HG03565 (cell line): ENCODE results near the gene JADE1.
A peak's percentile ranks its signal among the peaks of the same experiment; 100 is the strongest.

Experiments used
- ATAC-seq: cut with Tn5 transposase; IDR thresholded peaks from one replicate; pipeline ENCODE4 v1.9.1; 2021; ENCODE audit warnings: mild to moderate bottlenecking, moderate library complexity; ENCODE audit not compliant: unreplicated experiment

The JADE1 gene

GRCh38 chr4:128810331-128810870, 901 bp downstream of the JADE1 start:
- no peak for ATAC-seq

- ATAC-seq: peak; percentile 30
These were observed 1.5 kb downstream of the JADE1 start for GRCh38 chr4:128810871-128811570.

DNA sequence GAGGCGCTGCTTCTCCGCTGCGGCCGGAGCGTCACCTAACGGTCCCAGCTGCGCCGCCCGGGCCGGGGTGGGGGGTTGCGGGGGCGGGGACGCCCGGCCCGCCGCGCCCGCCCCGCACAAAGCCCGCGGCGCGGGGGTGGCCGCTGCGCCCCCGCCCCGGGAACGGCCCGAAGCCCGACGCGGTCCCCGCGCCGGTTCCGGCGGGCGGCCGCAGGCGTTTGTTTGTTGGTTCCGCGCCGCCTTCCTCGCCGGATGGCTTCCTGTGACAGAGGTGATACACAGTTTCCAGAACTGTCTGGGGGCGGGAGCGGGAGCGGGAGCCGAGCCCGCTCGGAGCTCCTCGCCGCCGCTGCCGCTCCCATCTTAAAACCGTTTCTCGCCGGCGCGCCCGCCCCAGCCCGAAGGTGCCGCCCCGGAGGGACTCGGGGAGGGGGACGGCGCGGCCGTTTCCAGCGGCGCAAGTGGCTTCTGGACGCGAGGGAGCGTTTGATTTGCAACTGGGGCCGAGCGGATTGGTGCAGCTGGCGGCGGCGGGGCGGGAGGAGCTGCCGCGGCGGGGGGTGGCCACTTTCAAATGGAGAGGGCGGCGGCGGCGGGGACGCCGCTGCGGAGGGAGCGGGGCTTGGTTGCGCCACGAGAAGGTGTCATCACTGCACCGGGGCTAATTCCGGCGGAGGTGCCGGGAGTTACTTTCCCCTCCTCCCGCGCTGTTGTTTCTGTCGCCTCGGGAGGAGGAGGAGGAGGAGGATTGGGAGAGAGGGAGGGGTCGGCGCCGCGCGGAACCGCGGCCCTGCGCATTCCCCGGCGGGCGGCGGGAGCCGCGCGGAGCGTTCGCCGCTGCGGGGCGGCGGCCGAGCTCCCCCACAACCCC, 2.3 kb downstream of the JADE1 start:
- peak; percentile 29 for ATAC-seq

- no peak for ATAC-seq
These were observed 3.1 kb downstream of the JADE1 start for GRCh38 chr4:128812442-128813235.

GRCh38 chr4:128813965-128814364, 4.5 kb downstream of the JADE1 start:
- ATAC-seq: no peak

- ATAC-seq: no peak
These were observed 8.9 kb downstream of the JADE1 start for GRCh38 chr4:128818442-128818841.

GRCh38 chr4:128819082-128819742, 9.7 kb downstream of the JADE1 start:
- ATAC-seq: no peak

GRCh38 chr4:128820671-128821070, 11.2 kb downstream of the JADE1 start:
- no peak for ATAC-seq

GRCh38 chr4:128821151-128821550, 11.7 kb downstream of the JADE1 start:
- ATAC-seq: no peak

GRCh38 chr4:128823025-128823661, 13.6 kb downstream of the JADE1 start:
- no peak for ATAC-seq

DNA sequence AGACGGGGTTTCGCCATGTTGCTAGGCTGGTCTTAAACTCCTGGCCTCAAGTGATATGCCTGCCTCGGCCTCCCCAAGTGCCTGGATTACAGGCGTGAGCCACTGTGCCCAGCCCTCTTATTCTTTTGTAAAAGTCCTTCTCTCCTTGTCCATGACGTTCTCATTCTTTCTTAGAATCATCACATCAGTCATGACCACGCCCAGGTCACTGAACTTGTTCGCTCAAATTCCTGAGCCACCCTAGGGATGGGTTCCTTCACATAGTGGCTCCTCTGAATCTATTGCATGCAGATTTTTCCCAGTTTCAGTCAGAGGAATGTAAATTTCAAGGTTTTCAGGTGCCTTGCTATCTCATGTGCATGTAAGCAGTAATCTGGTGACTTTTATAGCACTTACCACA, 15.7 kb downstream of the JADE1 start:
- ATAC-seq: no peak

- ATAC-seq: no peak
These were observed 17.8 kb downstream of the JADE1 start for GRCh38 chr4:128827296-128827695.

DNA sequence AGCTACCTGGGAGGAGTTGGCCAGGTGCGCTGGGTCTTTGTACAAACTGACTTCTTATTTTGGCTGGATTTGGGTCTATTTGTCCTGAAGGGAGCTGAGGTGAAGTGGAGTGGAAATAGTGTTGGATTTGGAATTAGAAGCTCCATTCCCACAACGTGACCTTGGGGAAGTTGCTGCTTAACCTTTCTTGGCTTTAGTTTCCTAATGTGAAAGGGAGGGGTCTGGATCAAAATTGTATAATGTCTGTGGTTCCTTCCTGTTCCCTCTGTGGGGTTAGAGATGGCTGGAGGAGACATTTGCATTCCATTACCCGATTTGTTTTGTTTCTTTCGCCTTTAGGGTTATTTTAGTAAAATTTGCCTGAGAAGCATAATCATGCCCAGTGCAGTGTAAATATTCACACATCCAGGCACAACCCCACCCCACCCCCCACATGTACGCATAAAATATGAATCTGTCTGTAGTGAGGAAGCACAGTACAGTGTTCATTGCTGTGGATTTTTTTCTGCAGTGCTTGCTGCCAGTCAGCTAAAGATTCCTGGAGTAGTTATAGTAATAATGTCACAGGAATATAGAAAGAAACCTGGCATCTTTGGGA, 21.5 kb downstream of the JADE1 start:
- no peak for ATAC-seq

DNA sequence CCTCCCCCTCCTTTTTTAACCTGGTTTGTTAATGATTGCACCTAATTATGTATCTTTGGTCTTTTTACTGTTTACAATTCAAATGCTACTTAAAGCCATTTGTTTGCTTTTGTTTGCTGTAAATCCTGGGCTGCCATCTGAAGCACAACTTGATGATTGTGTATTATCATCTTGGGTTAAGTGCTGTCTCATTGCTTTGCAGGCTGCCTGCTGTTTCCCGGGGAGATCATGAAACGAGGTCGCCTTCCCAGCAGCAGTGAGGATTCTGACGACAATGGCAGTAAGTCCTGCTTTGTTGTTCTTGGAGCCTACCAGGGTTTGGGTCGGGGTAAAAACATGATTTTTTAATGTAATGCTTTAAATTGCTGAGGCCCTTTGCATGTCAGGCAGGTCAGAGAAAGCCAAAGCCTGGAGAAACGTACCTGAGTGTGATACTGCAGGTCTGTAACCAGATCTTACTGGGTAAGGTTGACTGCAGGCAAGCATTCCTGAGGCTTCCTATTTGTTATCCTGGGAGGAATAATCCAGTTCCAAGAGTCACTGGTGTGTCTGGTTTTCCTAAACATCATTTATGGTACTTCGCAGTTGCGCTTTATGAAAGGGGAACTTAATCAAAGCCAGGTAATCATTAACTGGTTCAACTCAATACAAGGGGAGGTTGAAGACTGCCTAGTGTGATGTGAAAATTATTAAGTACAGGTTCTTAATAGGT, 22.2 kb downstream of the JADE1 start:
- ATAC-seq: no peak

- no peak for ATAC-seq
These were observed 22.7 kb downstream of the JADE1 start for GRCh38 chr4:128832243-128832625.

DNA sequence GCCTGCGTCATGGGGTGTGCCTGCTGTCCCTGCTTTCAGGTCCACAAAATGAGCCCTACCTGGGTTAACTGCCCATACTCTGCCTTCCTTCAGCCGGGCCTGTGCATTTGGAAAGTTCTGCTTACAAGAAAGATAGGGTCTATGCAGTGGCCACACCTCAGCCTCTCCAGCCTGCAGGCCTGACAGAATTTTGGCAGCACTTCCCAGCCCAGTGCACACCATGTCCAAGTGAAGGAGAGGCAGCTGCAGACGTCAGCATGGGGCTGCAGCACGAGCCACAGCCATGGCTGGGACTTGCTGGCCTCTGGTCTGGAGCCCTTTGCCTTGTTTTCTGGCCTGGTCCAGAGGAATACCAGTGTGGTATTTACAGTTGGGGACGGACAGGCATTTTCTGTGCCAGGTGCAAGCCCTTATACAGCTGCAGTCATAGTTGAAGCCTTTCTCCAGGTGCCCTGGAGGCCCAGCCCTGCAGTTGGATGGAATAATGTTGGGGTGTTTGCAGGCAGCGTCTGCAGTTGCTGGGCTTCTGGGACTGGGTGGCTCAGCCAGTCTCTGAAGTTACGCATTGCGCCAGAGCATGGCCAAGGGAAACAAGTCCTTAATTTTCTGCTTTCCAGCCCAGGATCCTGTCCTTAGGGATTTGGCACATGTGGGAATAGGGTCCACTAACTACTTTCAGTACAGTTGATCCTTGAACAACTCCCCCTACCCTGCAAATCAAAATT, 26.2 kb downstream of the JADE1 start:
- ATAC-seq: no peak

- ATAC-seq: no peak
These were observed 27.7 kb downstream of the JADE1 start for GRCh38 chr4:128837198-128837597.

DNA sequence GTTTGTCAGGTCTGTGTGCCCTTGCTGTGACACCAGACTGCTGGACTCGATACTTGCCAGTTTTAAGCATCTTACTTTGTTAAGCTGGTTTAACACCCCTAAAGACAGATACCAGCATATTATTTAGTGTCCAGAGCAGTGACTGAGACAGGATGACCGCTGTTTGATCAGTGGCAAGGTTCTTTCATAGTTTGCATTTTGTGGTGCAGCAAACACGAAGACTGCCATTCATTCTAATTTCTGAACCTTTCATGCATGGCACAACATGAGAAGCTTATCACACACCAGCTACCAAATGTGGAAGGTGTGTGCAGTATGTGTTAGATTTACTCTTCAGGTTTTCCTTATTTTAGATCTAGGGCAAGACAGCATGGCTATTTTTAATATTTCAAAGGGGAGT, 28.2 kb downstream of the JADE1 start:
- no peak for ATAC-seq
